DMS53 treated with DMSO at 0.1 percent for 48 hours (cell line): Measurements from ENCODE around the gene CDC40.

Source experiments
- DNase-seq: peaks from one replicate; lab custom pipeline; 2025; ENCODE audit not compliant: unreplicated experiment; lab: John Stamatoyannopoulos, UW

The CDC40 gene

GRCh38 chr6:110180228-110181008 is at the start of gene CDC40:
Gene CDC40 (plus strand): TSS chr6:110180427. CDS start chr6:110180445, 18 bp downstream.
- DNase-seq, result peak; percentile 45

- no peak for DNase-seq
Measured at GRCh38 chr6:110137924-110138887, 42.0 kb upstream of the CDC40 start.

- DNase-seq, result no peak
Measured at GRCh38 chr6:110139052-110139451, 41.2 kb upstream of the CDC40 start.

- peak; percentile 17 for DNase-seq
Measured at GRCh38 chr6:110140650-110141049, 39.6 kb upstream of the CDC40 start.

- no peak for DNase-seq
Measured at GRCh38 chr6:110147870-110148269, 32.4 kb upstream of the CDC40 start.

- DNase-seq, result no peak
Measured at GRCh38 chr6:110158479-110158878, 21.7 kb upstream of the CDC40 start.

- DNase-seq, result no peak
Measured at GRCh38 chr6:110170081-110170480, 10.1 kb upstream of the CDC40 start.

GRCh38 chr6:110173506-110174132 is 6.6 kb upstream of the CDC40 start:
- DNase-seq, result no peak

GRCh38 chr6:110178626-110179405 is 1.4 kb upstream of the CDC40 start:
- peak; percentile 68 for DNase-seq

GRCh38 chr6:110179406-110180227 is 610 bp upstream of the CDC40 start, which contains the start of gene WASF1:
Gene WASF1 (minus strand): TSS chr6:110179670. CDS start chr6:110127601, 52,069 bp downstream.
- DNase-seq, result peak; percentile 86

- no peak for DNase-seq
Measured at GRCh38 chr6:110181131-110182030, 1.2 kb downstream of the CDC40 start.

GRCh38 chr6:110183292-110183885 is 3.2 kb downstream of the CDC40 start:
- no peak for DNase-seq

GRCh38 chr6:110185879-110186278 is 5.7 kb downstream of the CDC40 start:
- no peak for DNase-seq

GRCh38 chr6:110188791-110189190 is 8.6 kb downstream of the CDC40 start:
- no peak for DNase-seq

- DNase-seq, result no peak
Measured at GRCh38 chr6:110190726-110191125, 10.5 kb downstream of the CDC40 start.

- no peak for DNase-seq
Measured at GRCh38 chr6:110191477-110191876, 11.2 kb downstream of the CDC40 start.

- no peak for DNase-seq
Measured at GRCh38 chr6:110195639-110196038, 15.4 kb downstream of the CDC40 start.

GRCh38 chr6:110196874-110197273 is 16.6 kb downstream of the CDC40 start:
- no peak for DNase-seq
